HG03103 (cell line): ENCODE measurements around the gene RECK.

Source experiments
- ATAC-seq: cut with Tn5 transposase; IDR thresholded peaks from one replicate; pipeline ENCODE4 v1.9.1; 2021; ENCODE audit warnings: low read depth; ENCODE audit not compliant: unreplicated experiment

The RECK gene

DNA sequence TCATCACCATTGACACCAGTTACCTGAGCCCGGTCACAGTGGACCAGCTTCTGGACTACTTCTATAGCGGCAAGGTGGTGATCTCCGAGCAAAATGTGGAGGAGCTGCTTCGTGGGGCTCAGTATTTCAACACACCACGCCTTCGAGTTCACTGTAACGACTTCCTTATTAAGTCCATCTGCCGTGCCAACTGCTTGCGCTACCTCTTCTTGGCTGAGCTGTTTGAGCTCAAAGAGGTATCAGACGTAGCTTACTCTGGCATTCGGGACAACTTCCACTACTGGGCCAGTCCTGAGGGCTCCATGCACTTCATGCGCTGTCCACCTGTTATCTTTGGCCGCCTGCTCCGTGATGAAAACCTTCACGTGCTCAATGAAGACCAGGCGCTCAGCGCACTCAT is 133.0 kb downstream of the RECK start:
- no peak for ATAC-seq

DNA sequence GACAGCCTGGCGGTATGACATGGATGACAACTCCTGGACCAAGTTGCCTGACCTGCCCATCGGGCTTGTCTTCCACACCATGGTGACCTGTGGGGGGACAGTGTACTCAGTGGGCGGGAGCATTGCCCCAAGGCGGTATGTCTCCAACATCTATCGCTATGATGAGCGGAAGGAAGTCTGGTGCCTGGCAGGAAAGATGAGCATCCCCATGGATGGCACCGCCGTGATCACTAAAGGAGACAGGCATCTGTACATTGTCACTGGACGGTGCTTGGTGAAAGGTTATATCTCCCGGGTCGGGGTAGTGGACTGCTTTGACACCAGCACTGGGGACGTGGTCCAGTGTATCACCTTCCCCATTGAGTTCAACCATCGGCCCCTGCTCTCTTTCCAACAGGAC is 133.8 kb downstream of the RECK start:
- no peak for ATAC-seq

DNA sequence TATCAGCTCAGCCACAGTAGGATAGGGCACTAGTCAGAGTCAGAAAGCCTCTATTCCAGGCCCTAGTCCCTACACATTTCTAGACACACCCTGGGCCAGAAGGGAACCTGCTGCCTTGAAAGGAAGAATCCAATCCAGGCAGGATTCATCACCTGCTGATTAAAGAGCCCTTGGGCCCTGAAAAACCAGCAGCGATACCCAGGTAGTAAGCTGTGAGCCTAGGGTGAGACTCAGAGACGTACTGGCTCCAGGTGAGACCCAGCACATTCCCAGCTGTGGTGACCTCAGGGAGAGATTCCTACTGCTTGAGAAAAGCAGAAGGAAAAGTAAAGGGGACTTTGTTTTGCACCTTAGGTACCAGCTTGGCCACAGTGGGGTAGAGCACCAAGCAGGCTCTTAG is 137.1 kb downstream of the RECK start:
- ATAC-seq: no peak
